Breast epithelium (tissue), 3 donors: ENCODE results near the gene SAP25.

Experiments
- CTCF ChIP-seq, 3 donors: fragments of 450-650 bp; IDR thresholded peaks; one replicate each; pipeline ENCODE4 v1.5.1; 2016 to 2017; ENCODE audit warnings: antibody characterized with exemption in 3 of 3, mild to moderate bottlenecking in 3 of 3, moderate library complexity in 3 of 3
- POLR2AphosphoS5 ChIP-seq, 3 donors: sonication (generic); formaldehyde crosslinking; IDR thresholded peaks; one replicate each; pipeline ENCODE4 v1.6.1; 2017; ENCODE audit warnings: antibody characterized with exemption in 3 of 3

DNA sequence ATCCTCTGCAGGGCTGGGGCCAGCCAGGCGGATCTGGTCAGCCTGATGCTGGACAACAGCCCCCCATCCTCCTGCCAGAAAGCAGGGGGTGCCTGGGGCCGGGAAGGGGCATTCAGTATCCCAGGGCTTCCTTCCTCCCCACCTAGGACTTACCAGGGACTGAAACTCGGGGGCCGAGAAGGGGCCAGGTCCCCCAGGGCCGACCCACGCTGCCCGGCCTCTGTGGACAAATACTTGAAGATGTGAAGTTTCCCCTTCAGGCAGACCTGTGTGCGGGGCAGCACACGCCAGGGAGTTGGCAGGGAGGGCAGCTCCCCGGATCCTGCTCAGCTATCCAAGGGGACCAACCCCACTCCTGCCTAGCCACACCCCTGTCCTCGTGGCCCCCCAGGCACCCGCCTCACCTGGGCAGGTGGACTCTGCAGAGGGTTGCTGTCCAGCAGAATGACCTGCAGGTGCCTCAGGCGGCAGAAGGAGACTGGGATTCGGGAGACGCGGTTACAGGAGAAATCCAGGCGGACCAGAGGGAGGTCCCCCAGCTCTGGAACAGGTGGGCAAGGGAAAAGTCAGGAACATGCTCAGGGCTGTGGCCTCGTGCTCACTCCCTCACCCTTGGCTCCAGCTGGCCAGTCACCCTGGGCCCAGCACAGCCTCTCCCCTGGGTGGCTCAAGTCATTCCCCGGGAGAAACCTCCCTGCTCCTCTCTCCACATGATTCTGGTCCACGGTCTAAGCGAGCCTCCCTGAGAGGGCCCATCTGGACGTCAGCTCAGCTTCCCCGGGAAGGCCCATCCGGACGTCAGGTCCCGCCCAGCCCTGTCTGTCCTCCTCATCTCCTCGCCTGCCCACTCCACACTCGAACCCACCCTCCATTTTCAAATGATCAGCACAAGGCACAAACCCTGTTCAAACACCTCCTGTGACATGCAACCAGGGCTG lies 4.8 kb upstream of the SAP25 start:
- TF ChIP-seq CTCF (IDR thresholded peaks at IDR 0.05) (no peak), POLR2AphosphoS5 (IDR thresholded peaks at IDR 0.05) (no peak)
